ENCODE data around the gene NDRG3. TPM values are rescaled to one million over a fixed set of nuclear protein-coding genes. Genes with fewer than 3 reads are reported as not detected.

The NDRG3 gene
- polyA plus RNA-seq, 1 of the 3 experiments (the other 2 are of a cell fraction): 20.5 TPM

GRCh38 chr20:36642136-36642535, 103.8 kb downstream of the NDRG3 start:
- H3F3A ChIP-seq (replicated peaks; ENCODE audit: insufficient read depth): no peaks in the 10 kb centered on the region
- no peak overlapping the region for H3K27ac ChIP-seq (ENCODE audit: low read depth in 2 of 2, low read length in 1 of 2)
- H3K4me2 ChIP-seq: no peak overlapping the region
- H3K79me2 ChIP-seq (ENCODE audit: insufficient read depth): no peaks in the 10 kb centered on the region
- no peaks in the 10 kb centered on the region for H4K20me1 ChIP-seq (ENCODE audit: insufficient read depth)
- DNase-seq: no peak
- POLR2A ChIA-PET: no interaction called here
- H3K4me1 ChIP-seq (ENCODE audit: control insufficient read depth in 1 of 2, insufficient read depth in 2 of 2, low read depth in 1 of 2, low read length in 1 of 2): no peaks in the 10 kb centered on the region
- no peaks in the 10 kb centered on the region for H3K9me3 ChIP-seq
- no peak for TF ChIP-seq USF1 (IDR thresholded peaks at IDR 0.05; ENCODE audit: borderline replicate concordance, low read depth)
- H3K4me3 ChIP-seq (ENCODE audit: low read depth in 2 of 2, low read length in 1 of 2): no peak overlapping the region
- no peaks in the 10 kb centered on the region for H3K27me3 ChIP-seq (ENCODE audit: insufficient read depth)
- CTCF ChIA-PET: no interaction called here
- 83% methylated on average over 6 of the region's 6 CpGs for WGBS (ENCODE audit: low lambda C conversion rate)
- no peak overlapping the region for H3K9ac ChIP-seq
- no peaks in the 10 kb centered on the region for H3K9me2 ChIP-seq
- H2AFZ ChIP-seq (ENCODE audit: low read depth): no peak overlapping the region
- no peaks in the 10 kb centered on the region for H3K36me3 ChIP-seq (replicated peaks in 1 of 2; ENCODE audit: control insufficient read depth in 1 of 2, insufficient read depth in 2 of 2, low read length in 1 of 2)

GRCh38 chr20:36641506-36641843, 104.4 kb downstream of the NDRG3 start:
- Histone ChIP-seq H3F3A (replicated peaks; ENCODE audit: insufficient read depth) (no peaks in the 10 kb centered on the region), H3K27me3 (ENCODE audit: insufficient read depth) (no peaks in the 10 kb centered on the region), H2AFZ (ENCODE audit: low read depth) (no peak overlapping the region), H3K9me2 (no peaks in the 10 kb centered on the region), H3K4me3 (ENCODE audit: low read depth in 2 of 2, low read length in 1 of 2) (no peak overlapping the region), H3K4me2 (no peak overlapping the region), H3K9me3 (no peaks in the 10 kb centered on the region), H3K36me3 (replicated peaks in 1 of 2; ENCODE audit: control insufficient read depth in 1 of 2, insufficient read depth in 2 of 2, low read length in 1 of 2) (no peaks in the 10 kb centered on the region), H3K27ac (ENCODE audit: low read depth in 2 of 2, low read length in 1 of 2) (no peak overlapping the region), H4K20me1 (ENCODE audit: insufficient read depth) (no peaks in the 10 kb centered on the region), H3K4me1 (ENCODE audit: control insufficient read depth in 1 of 2, insufficient read depth in 2 of 2, low read depth in 1 of 2, low read length in 1 of 2) (no peaks in the 10 kb centered on the region), H3K79me2 (ENCODE audit: insufficient read depth) (no peaks in the 10 kb centered on the region), H3K9ac (no peak overlapping the region)
- DNase-seq: no peak
- POLR2A ChIA-PET: no interaction called here
- 86% methylated on average over 3 of the region's 3 CpGs for WGBS (ENCODE audit: low lambda C conversion rate)
- TF ChIP-seq RCOR1 (IDR thresholded peaks at IDR 0.05; ENCODE audit: low read length): no peak
- no peak for TF ChIP-seq GABPA (IDR thresholded peaks at IDR 0.05; ENCODE audit: low read depth)
- TF ChIP-seq SMC3 (IDR thresholded peaks at IDR 0.05; ENCODE audit: low read depth, low read length): no peak
- TF ChIP-seq RFX5 (IDR thresholded peaks at IDR 0.05; ENCODE audit: low read length): no peak
- TF ChIP-seq SIN3A (IDR thresholded peaks at IDR 0.05; ENCODE audit: borderline replicate concordance, low read depth, low read length): no peak
- no peak for TF ChIP-seq FOXM1 (IDR thresholded peaks at IDR 0.05; ENCODE audit: low read depth)
- no peak for TF ChIP-seq MEF2A (IDR thresholded peaks at IDR 0.05; ENCODE audit: borderline replicate concordance, low read depth)
- TF ChIP-seq EZH2phosphoT487 (IDR thresholded peaks at IDR 0.05; ENCODE audit: borderline replicate concordance, low read depth): no peak
- TF ChIP-seq USF1 (IDR thresholded peaks at IDR 0.05; ENCODE audit: borderline replicate concordance, low read depth): no peak
- no peak for TF ChIP-seq MAX (IDR thresholded peaks at IDR 0.05; ENCODE audit: low read depth)
- no peak for TF ChIP-seq FOXJ3 (CRISPR knock-in tag; IDR thresholded peaks at IDR 0.05)
- TF ChIP-seq IRF3 (IDR thresholded peaks at IDR 0.05; ENCODE audit: low read depth, low read length): no peak
- no peak for TF ChIP-seq EP300 (IDR thresholded peaks at IDR 0.05; ENCODE audit: borderline replicate concordance in 1 of 2, low read depth in 1 of 2, low read length in 1 of 2)
- no peak for TF ChIP-seq GATA2 (CRISPR knock-in tag; IDR thresholded peaks at IDR 0.05)
- TF ChIP-seq MXI1 (IDR thresholded peaks at IDR 0.05; ENCODE audit: low read depth, low read length): no peak
- no peak for TF ChIP-seq POLR2AphosphoS5 (IDR thresholded peaks at IDR 0.05; ENCODE audit: low read depth, low read length)
- no peak for TF ChIP-seq ZBTB33 (IDR thresholded peaks at IDR 0.05; ENCODE audit: borderline replicate concordance, low read depth)
- TF ChIP-seq ELF1 (IDR thresholded peaks at IDR 0.05): no peak
- TF ChIP-seq REST (IDR thresholded peaks at IDR 0.05; ENCODE audit: low read depth, low read length): no peak
- TF ChIP-seq NFIC (IDR thresholded peaks at IDR 0.05; ENCODE audit: borderline replicate concordance): no peak
- CTCF ChIA-PET: no interaction called here
